Right hindlimb (tissue), 1 donor: ENCODE data around the gene RAVER1.
"Not testable (repeated sequence)": the region's sequence is repeated elsewhere in the genome, so short reads cannot be mapped to it uniquely, and the experiment has no call there.

Source experiments
- DNase-seq: peaks from one replicate; pipeline ENCODE4 v3.0.0-alpha.2; 2018

RAVER1 gene, protein sequence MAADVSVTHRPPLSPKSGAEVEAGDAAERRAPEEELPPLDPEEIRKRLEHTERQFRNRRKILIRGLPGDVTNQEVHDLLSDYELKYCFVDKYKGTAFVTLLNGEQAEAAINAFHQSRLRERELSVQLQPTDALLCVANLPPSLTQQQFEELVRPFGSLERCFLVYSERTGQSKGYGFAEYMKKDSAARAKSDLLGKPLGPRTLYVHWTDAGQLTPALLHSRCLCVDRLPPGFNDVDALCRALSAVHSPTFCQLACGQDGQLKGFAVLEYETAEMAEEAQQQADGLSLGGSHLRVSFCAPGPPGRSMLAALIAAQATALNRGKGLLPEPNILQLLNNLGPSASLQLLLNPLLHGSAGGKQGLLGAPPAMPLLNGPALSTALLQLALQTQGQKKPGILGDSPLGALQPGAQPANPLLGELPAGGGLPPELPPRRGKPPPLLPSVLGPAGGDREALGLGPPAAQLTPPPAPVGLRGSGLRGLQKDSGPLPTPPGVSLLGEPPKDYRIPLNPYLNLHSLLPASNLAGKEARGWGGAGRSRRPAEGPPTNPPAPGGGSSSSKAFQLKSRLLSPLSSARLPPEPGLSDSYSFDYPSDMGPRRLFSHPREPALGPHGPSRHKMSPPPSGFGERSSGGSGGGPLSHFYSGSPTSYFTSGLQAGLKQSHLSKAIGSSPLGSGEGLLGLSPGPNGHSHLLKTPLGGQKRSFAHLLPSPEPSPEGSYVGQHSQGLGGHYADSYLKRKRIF

DNA sequence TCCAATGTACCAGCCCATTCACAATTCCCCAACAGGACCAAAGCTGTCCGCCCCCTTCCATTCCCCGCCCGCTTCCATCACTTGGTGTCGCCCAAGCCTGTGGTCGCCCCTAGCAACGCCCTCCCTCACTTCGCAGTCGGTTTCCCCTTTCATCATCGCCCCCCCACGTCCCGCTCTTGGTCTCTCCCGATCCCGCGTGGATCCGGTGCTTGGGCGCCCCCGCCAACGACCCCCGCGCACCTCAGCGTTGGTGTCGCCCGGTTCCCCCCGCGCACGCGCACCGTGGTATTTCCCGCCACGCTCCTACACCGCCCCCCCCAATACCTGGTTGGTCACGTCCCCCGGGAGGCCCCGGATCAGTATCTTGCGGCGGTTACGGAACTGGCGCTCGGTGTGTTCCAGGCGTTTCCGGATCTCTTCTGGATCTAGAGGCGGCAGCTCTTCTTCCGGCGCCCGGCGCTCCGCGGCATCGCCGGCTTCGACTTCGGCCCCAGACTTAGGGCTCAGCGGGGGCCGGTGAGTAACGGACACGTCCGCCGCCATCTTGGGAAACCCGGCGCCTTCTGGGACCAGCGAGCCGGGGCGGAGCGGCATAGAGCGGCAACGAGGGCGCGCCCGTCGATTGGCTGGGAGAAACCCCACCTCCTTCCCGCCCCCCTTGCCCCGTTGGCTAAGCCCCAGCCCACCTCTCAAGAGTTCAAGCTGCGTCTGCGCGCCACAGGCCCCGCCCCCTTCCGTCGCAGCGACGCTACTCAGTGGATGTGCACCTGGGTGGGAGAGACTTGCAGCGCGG lies at the start of gene RAVER1:
Gene RAVER1, minus strand, starts transcription at position 565 of the 793 bp plus-strand sequence. Its CDS starts 22 bp downstream, at position 543.
- peak; percentile 99 for DNase-seq

DNA sequence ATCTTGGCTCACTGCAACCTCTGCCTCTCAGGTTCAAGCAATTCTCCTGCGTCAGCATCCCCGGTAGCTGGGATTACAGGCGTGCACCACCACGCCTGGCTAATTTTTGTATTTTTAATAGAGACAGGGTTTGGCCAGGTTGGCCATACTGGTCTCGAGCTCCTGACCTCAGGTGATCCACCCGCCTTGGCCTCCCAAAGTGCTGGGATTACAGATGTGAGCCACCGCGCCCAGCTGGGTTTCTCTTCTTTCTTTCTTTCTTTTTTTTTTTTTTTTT lies 49.8 kb upstream of the RAVER1 start:
- not testable (repeated sequence) for DNase-seq

DNA sequence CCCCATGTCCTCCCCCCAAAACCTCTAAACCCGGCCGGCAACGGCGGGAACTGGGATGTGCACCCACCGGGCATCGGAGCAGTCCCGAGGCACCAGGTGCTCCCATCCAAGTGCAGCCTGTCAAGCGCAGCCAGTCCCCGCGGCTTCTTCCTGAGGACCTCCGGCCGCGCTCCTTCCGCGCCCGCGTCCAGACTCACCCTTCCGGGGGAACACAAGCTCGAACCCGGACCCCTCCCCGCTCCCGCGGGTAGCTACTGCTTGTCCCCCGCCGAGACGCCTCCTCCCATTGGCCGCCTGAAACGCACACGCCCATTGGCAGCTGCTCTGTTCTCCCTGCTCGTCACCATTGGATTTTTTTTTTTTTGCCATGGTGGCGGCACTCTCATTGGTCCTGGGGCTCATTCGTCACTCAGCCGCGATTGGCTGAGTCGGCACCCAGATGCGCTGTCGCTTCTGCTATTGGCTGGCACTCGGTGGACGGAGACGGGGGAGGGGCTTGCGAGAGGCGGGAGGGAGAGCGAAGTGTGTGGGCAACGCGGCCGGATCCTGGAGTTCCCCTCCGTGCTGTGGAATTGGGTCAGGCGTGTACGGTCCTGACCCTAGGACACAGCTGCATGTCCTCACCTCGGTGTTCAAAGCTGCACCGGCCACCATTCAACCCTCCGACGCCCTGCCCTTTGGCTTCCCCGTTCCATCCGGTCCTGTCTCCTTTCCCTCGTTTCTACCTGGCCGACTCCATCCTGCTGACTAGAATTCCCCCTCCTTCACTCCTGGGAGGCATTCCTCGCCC lies 47.2 kb upstream of the RAVER1 start, which contains the start of gene TYK2:
Gene TYK2, minus strand, starts transcription at position 260 of the 790 bp plus-strand sequence. CDS start 2,166 bp downstream, outside the sequence.
- peak; percentile 99 for DNase-seq

DNA sequence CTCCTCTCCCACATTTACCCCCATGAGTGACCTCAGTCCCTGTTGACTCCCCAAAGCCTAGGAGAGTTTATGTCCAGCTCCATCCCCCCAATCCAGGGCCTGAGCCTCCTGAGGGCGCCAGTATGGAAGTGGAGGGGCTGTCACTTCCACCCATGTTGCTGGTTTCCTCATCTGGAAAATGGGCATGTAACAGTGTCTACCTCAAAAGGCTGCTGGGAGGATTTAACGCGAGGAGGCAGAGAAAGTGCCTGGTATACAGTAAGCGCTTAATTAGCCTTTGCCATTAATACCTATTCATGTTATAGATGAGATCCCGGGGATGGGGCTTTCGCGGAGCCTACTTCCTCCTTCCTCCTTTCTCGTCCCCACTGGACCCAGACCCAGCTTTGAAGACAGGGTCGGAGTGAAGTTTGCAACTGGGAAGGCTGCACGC lies 46.6 kb upstream of the RAVER1 start:
- no peak for DNase-seq

DNA sequence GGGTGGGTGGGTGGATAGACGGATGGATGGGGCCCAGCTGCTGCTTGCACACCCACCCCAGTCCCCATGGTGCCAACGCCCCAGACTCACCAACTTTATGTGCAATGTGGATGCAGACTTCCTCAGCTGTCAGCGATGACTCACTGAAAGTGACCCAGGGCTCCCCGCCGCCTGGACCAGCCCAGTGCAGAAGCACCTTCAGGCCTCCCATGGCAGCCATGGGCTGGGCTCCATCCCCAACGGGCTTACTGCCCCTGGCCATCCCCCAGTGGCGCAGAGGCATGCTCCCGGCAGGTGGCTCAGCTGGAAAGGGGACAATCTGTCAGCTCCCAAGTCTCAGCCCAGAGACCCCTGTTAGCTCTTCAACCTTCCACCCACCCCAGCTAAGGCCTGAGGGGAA lies 44.8 kb upstream of the RAVER1 start:
- DNase-seq = no peak

DNA sequence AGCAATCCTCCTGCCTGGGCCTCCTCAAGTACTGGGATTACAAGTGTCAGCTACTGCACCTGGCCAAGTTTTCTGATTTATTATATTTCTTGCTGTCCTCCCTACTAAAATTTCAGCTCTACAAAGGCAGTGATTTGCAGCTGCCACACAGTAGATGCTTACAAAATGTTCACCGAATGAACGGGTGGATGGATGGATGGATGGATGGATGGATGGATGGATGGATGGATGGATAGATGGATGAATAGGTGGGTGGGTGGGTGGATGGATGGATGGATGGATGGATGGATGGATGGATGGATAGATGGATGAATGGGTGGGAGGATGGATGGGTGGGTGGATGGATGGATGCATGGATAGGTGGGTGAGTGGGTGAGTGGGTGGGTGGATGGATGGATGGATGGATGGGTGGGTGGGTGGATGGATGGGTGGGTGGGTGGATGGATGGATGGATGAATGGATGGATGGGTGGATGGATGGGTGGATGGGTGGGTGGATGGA lies 43.9 kb upstream of the RAVER1 start:
- DNase-seq = not testable (repeated sequence)

DNA sequence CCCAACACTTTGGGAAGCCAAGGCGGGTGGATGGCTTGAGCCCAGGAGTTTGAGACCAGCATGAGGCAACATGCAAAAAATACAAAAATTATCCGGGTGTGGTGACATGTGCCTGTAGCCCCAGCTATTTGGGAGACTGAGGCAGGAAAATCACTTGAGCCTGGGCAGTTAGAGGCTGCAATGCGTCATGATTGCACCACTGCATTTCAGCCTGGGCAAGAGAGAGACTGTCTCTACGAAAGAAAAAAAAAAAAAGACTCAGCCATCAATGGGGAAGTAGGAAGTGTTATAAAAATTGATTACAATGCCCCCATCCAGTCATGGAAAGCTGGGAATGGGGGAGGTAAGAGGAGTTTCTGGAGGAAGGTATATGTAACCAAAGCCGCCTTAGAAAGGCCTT lies 41.6 kb upstream of the RAVER1 start:
- no peak for DNase-seq

DNA sequence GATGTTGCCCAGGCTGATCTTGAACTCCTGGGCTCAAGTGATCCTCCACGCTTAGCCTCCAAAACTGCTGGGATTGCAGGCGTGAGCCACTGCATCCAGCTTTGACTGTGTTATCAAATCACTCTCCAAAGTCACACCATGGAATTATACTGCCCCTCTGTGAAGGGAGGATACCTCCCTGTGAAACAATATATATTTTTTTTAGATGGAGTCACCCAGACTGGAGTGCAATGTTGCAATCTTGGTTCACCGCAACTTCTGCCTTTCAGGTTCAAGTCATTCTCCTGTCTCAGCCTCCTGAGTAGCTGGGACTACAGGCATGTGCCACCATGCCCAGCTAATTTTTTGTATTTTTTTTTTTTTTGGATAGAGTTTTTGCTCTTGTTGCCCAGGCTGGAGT lies 39.4 kb upstream of the RAVER1 start:
- DNase-seq = no peak

DNA sequence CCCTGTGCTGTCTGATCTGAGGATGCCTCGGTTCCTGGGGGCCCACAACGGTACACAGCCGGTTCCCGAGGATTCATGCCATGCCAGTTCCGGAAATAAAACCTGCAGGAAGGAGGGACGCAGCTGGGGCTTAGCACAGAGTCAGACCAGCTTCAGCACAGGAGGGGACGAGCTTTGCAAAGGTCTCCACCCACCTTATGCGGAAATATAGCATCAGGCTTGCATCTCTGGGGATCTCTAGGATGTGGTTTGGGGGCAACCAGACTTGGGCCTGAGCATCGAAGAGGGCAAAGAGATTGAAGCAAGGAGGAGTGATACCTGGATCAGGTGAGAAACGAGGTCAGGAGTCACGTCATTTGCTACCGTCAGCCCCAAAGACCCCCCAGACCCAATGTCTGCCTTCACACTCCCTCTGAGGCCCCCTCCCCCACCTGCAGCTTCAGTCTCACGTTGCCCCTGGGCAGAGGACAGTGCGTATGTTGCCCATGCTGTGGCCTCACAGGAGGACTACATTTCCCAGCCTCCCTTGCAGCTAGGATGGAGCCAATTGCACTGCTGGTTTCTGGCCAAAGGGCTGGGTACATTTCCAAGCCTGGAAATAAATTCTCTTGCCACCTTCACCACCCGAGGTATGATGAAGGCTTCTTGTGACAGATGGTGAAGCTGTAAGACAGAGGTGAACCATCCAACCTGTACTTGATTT lies 34.9 kb upstream of the RAVER1 start:
- no peak for DNase-seq

DNA sequence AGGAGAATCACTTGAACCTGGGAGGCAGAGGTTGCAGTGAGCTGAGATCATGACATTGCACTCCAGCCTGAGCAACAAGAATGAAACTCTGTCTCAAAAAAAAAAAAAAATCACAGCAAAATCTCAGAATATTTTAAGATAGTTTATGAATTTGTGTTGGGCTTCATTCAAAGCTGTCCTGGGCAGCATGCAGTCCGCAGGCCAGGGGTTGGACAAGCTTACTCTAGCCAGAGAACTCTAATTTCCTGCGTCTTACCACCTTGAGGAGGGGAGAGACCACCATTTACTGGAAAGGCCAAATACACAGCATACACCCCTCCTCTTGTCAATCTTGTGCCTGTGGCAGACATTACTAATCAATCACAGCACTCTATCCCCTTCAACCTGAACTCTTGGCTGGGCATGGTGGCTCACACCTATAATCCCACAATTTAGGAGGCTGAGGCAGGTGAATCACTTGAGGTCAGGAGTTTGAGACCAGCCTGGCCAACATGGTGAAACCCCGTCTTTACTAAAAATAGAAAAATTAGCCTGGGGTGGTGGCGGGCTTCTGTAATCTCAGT lies 33.7 kb upstream of the RAVER1 start:
- not testable (repeated sequence) for DNase-seq

DNA sequence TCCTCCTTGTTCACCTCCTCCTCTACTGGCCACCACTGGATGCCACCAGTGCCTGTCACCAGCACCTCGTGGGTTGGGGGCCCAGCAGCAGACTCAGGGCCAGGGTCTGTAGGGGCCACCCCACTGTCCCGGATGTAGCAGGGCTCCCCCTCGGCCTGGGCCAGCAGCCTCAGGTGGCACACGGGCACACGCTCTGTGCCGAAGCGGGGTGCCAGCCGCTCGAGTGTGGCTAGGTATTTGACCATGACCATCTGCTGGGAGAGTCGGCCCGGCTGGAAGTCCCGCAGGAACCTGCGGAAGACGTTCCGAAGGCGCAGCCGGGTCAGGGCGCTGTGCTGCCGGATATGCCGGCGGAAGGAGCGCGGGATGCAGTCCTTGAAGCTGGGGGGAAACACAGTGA lies 32.2 kb upstream of the RAVER1 start:
- no peak for DNase-seq

DNA sequence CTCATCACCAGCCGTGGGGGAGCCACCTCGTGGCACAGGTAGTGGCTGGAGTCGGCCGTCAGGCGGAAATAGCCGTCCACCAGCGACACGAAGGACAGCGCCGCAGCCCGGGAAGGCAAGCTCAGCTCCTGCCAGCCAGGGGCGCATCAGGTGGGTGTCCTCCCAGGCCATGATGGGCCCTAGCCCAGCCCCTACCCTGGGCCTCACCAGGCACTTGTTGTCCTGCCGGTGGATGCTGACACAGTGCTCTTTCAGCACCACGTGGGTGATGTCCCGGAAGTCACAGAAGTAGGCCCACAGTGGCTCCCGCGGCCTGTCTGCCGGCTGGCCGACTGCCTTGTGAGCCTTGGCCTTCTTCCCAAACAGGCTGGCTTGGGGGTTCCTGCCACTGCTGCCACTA lies 31.3 kb upstream of the RAVER1 start:
- DNase-seq = no peak

DNA sequence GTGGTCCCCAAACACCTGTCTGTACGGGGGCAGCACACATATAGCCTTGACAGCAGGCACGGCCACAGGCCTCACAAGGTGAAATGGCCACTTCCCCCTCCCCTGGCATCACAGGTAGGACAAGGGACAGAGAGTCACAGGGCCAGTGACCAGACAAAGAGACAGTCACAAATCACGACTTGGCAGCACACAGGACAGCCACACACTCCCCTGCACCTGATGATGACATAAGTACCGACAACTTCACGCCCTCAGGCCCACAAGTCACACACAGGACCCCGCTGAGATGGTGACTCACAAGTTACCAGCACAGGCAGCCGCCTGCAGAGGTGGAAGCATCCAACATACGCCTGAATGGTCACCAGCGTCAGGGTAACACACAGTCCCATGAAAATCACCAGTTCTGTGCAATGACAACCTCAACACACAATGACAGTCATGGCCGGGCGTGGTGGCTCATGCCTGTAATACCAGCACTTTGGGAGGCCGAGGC lies 30.5 kb upstream of the RAVER1 start:
- no peak for DNase-seq

DNA sequence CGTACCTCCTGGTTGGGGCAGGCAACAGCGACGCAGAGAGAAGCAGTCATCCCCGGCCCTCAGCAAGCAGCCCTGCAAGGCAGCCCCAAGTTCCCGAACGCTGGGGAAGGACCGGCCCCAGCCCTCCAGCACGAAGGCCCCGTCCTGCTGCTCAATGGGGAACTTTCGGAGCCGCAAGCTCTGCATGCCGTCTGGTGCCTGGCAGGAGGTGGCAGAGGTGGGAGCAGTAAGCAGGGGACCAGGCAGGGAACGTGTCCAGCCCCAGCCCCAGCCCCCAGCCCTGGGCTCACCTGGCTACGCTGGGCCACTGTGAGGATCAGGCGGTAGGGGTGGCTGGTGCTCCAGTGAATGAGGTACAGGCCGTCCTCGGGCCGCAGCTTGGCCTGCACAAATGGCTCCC lies 28.9 kb upstream of the RAVER1 start:
- no peak for DNase-seq

DNA sequence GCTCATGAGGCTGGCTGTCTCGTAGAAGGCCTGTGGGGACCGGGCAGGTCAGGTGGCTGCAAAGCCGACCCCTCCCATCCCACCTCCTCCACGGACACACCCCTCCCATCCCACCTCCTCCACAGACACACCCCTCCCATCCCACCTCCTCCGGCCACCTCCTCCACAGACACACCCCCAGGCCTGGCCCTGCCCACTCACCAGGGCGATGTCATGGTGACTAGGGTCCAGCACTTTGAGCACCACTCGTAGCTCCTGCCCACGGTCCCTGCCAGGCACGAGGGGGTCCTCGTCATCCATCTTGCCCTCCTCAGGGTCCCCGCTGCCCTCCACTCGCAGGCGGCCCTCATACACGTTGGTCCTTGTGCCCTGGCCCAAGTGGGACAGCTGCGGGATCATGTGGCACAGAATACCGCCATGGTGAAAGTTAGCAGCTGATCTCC lies 28.3 kb upstream of the RAVER1 start:
- no peak for DNase-seq

DNA sequence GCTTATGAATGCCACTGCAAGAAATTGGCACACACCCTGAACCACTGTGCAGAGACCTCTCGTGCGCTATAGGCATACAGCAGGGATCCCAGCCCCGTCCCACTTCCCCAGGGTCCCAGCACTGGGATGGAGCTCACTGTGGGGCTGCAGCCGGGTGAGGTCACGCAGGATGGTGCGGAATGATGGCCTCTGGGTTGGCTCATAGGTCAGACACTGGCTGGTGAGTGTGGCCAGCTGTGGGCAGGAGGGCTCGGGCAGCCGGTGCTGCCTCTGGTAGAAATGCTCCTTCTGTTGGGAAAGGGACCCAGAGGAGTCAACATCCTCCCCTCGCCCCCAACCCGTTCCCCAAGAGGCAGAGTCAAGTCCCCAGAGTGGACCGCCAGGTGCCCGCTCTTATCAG lies 23.1 kb upstream of the RAVER1 start:
- no peak for DNase-seq

DNA sequence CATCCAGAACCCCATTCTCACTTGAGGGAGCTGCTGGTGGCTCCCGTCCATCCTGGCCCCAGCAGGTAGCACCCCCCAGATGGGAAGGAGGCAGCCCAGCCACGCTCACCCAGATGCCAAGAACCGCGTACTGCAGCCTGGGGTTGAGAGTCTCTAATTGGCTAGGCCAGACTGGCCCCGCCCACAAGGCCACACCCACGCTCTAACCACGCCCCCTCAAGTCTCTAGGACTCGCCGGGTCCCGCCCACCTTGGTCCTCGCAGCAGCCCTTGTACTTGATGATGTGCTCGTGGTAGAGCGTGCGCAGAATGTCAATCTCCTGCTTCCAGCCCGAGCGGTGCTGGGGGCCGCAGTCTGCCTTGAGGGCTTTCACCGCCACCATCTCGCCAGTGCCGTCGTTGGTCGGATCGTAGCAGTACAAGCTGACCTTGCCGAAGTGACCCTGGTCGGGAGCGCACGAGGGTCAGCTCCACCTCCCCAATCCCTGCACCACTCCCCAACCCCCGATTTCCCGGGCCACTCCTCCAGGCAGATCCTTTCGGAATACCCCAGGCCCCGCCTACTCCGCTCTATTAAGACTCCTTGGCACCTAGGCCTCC lies 20.6 kb upstream of the RAVER1 start:
- peak; percentile 41 for DNase-seq

DNA sequence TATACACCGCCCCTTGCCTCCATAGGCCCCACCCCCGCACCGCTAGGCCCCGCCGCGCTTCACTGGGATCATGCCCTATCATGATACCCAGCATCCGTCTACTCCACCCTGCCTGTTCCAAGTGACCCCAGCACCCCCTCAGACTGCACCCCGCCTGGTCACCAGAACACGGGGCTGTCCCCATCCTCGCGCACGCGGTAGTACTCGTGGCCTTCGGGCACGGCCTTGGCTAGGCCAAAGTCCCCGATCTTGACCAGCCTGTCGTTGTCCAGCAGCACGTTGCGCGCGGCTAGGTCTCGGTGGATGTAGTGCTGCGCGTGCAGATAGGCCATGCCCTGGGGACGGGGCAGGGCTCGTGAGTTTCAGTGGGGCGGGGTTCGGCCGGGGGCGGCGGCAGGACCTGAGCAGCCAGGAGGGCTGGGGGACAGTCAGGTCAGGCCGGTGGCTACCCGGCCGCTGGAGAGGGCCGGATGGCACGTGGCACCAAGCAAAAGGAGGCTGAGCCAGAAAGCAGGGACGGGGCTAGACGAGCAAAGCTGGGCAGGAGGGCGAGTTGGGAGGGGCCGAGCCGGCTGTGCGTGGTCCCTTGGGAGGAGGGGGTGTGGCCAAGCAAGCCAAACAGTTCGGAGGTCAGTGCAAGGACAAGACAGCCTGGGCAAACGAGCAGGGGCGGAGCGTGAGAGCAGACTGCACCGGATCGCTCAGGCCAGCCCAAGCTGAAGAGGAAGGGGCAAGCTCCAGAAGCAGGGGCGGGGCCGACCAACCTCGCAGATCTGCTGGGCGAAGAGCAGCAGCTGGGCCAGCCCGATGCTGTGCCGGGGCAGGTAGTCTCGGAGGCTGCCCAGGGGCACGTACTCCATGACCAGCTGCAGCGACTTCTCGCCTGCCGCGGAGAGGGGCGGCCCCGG lies 19.7 kb upstream of the RAVER1 start:
- DNase-seq = peak; percentile 69

DNA sequence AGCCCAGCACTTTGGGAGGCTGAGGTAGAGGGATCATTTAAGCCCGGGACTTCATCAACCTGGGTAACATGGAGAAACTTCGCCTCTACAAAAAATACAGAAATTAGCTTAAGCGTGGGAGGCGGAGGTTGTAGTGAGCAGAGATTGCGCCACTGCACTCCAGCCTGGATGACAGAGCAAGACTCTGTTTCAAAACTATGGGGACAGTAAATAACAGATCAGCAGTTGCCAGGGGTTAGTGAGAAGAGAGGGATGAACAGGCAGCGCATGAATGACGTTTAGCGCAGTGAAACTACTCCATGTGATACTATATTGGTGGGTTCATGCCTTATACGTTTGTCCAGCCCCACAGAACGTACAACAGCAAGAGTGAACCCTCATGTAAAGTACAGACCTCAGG lies 13.2 kb upstream of the RAVER1 start:
- no peak for DNase-seq

DNA sequence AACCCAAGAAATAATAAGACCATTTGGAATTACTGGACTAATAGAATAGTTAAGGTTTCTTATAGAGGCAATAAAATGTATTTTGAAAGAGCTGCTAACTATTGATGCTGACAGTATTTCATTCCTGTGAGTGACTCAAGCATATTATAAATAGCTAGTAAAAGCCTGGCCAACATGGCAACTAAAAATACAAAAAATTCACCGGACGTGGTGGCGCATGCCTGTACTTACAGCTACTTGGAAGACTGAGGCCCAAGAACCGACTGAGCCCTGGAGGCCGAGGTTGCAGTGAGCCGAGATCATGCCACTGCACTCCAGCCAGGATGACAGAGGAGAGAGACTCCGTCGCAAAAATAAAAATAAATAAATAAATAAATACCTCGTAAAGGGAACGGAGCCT lies 11.5 kb upstream of the RAVER1 start:
- no peak for DNase-seq
